ENCODE data around the gene SCAF11. TPM values are rescaled to one million over a fixed set of nuclear protein-coding genes. Genes with fewer than 3 reads are reported as not detected.

Gene SCAF11
- total RNA-seq, 1 donor from 2014 or later: 129 TPM

DNA sequence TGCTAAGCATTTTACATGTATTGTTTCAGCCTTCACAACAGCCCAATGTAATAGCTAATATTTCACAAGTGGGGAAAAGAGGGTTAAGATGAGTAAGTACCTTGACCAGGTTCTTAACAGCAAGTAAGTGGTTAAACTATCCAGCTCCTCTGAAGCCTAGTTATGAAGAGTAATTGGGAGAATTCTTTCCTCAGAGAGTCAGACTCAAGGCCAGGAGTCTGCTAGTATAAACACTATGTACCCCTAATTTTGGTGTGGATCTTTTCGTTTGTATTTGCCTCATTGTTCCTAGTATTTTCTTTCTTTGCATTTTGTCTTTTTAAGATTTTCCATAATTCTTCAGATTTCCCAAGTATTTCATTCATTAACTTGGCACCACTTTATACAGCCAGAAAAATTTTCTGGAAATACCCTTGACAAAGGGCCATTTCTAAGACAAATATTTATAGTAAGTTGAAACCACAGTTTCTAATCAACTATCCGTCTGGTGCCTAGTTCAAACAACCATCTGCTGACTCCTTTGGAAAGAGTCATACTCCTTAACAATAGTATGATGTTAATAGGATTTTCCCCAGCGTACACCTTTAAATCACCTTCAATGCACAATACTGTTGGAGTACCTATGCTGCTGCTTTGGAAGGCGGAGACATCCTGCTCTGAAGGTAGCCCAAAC is 81.2 kb downstream of the SCAF11 start:
- Mint-ChIP-seq H3K9me3 (ENCODE audit: unreplicated experiment) (no peaks in the 10 kb centered on the region), H3K4me1 (ENCODE audit: unreplicated experiment) (peaks cover 16% of the 10 kb centered on the region), H3K4me3 (ENCODE audit: unreplicated experiment) (no peak overlapping the region), H3K27ac (ENCODE audit: unreplicated experiment) (peak overlapping the region; percentile 16), H3K27me3 (ENCODE audit: unreplicated experiment) (no peaks in the 10 kb centered on the region), H3K36me3 (ENCODE audit: unreplicated experiment) (peaks cover 9% of the 10 kb centered on the region)
- no peak for DNase-seq (ENCODE audit: extremely low spot score, unreplicated experiment)
- TF ChIP-seq, protein P1, sequence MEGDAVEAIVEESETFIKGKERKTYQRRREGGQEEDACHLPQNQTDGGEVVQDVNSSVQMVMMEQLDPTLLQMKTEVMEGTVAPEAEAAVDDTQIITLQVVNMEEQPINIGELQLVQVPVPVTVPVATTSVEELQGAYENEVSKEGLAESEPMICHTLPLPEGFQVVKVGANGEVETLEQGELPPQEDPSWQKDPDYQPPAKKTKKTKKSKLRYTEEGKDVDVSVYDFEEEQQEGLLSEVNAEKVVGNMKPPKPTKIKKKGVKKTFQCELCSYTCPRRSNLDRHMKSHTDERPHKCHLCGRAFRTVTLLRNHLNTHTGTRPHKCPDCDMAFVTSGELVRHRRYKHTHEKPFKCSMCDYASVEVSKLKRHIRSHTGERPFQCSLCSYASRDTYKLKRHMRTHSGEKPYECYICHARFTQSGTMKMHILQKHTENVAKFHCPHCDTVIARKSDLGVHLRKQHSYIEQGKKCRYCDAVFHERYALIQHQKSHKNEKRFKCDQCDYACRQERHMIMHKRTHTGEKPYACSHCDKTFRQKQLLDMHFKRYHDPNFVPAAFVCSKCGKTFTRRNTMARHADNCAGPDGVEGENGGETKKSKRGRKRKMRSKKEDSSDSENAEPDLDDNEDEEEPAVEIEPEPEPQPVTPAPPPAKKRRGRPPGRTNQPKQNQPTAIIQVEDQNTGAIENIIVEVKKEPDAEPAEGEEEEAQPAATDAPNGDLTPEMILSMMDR (IDR thresholded peaks at IDR 0.05): no peak

GRCh38 chr12:45907955-45908354 is 82.4 kb downstream of the SCAF11 start:
- TF ChIP-seq, protein P1 (IDR thresholded peaks at IDR 0.05): no peak
- Mint-ChIP-seq H3K27ac (ENCODE audit: unreplicated experiment) (no peak overlapping the region), H3K36me3 (ENCODE audit: unreplicated experiment) (peaks cover 11% of the 10 kb centered on the region), H3K4me3 (ENCODE audit: unreplicated experiment) (no peak overlapping the region), H3K27me3 (ENCODE audit: unreplicated experiment) (no peaks in the 10 kb centered on the region), H3K9me3 (ENCODE audit: unreplicated experiment) (no peaks in the 10 kb centered on the region), H3K4me1 (ENCODE audit: unreplicated experiment) (peaks cover 10% of the 10 kb centered on the region)
- DNase-seq (ENCODE audit: extremely low spot score, unreplicated experiment): no peak

DNA sequence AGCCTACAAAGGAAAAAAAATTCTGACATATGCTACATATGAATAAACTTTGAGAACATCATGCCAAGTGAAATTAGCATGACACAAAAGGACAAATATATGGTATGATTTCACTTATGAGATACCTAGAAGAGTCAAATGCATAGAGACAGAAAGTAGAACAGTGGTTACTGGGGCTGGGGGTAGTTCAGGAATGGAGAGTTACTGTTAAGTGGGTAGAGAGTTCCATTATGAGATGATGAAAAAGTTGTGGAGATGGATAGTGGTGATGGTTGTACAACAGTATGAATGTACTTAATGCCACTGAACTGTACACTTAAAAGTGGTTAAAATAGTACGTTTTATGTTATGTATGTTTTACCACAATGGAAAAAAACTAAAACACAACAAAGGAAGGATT is 92.3 kb downstream of the SCAF11 start:
- DNase-seq (ENCODE audit: extremely low spot score, unreplicated experiment): no peak
- Mint-ChIP-seq H3K27ac (ENCODE audit: unreplicated experiment) (no peak overlapping the region), H3K9me3 (ENCODE audit: unreplicated experiment) (no peaks in the 10 kb centered on the region), H3K36me3 (ENCODE audit: unreplicated experiment) (peaks cover 44% of the 10 kb centered on the region), H3K4me1 (ENCODE audit: unreplicated experiment) (no peaks in the 10 kb centered on the region), H3K4me3 (ENCODE audit: unreplicated experiment) (no peak overlapping the region), H3K27me3 (ENCODE audit: unreplicated experiment) (no peaks in the 10 kb centered on the region)
- TF ChIP-seq, protein P1 (IDR thresholded peaks at IDR 0.05): no peak

DNA sequence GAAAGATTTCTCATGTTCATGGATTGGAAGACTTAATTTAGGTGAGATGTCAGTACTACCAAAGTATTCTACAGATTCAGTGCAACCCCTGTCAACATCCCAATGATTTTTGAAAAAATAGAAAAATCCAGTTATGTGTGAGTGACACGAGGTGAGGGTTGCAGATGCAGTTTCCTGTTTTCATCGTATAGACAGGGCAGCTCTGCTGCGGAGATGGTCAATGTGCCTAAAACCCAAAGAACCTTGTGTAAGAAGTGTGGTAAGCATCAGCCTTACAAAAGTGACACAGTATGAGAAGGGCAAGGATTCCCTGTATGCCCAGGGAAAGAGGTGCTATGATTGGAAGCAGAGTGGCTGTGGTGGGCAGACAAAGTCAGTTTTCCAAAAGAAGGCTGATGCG is 94.4 kb downstream of the SCAF11 start:
- Mint-ChIP-seq H3K4me3 (ENCODE audit: unreplicated experiment) (no peak overlapping the region), H3K27ac (ENCODE audit: unreplicated experiment) (no peak overlapping the region), H3K9me3 (ENCODE audit: unreplicated experiment) (no peaks in the 10 kb centered on the region), H3K27me3 (ENCODE audit: unreplicated experiment) (no peaks in the 10 kb centered on the region), H3K4me1 (ENCODE audit: unreplicated experiment) (no peaks in the 10 kb centered on the region), H3K36me3 (ENCODE audit: unreplicated experiment) (peaks cover 47% of the 10 kb centered on the region)
- no peak for DNase-seq (ENCODE audit: extremely low spot score, unreplicated experiment)
- TF ChIP-seq, protein P1 (IDR thresholded peaks at IDR 0.05): no peak

DNA sequence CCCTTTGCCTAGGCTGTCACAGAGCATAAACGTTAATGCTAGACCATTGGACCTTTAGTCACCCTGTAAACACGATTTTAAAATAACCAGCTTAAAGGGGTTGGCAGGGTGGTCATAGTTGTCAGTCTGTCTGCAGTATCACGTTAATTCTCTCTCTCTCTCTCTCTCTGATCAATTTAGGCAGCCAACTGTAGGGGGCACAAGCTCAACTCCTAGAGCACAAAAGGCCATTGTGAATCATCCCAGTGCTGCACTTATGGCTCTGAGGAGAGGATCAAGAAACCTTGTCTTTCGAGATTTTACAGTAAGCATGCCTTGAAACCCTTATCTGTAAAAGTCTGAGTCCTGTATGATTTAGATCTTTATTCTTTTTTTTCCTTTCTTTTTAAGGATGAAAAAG is 97.1 kb downstream of the SCAF11 start:
- DNase-seq (ENCODE audit: extremely low spot score, unreplicated experiment): no peak
- no peaks in the 10 kb centered on the region for H3K4me1 Mint-ChIP-seq (ENCODE audit: unreplicated experiment)
- H3K27ac Mint-ChIP-seq (ENCODE audit: unreplicated experiment): no peak overlapping the region
- no peaks in the 10 kb centered on the region for H3K27me3 Mint-ChIP-seq (ENCODE audit: unreplicated experiment)
- no peak overlapping the region for H3K4me3 Mint-ChIP-seq (ENCODE audit: unreplicated experiment)
- H3K9me3 Mint-ChIP-seq (ENCODE audit: unreplicated experiment): no peaks in the 10 kb centered on the region
- TF ChIP-seq, protein P1 (IDR thresholded peaks at IDR 0.05): no peak
- peaks cover 36% of the 10 kb centered on the region for H3K36me3 Mint-ChIP-seq (ENCODE audit: unreplicated experiment)
